HG03103 (cell line): Measurements from ENCODE around the gene BDKRB2.

ENCODE experiments used
- ATAC-seq: cut with Tn5 transposase; IDR thresholded peaks from one replicate; pipeline ENCODE4 v1.9.1; 2021; ENCODE audit warnings: low read depth; ENCODE audit not compliant: unreplicated experiment

BDKRB2 gene

GRCh38 chr14:96267336-96267735 lies 62.7 kb downstream of the BDKRB2 start:
- ATAC-seq = no peak

GRCh38 chr14:96267916-96268315 lies 63.3 kb downstream of the BDKRB2 start:
- no peak for ATAC-seq

- no peak for ATAC-seq
Observed at GRCh38 chr14:96268431-96269358, 64.1 kb downstream of the BDKRB2 start.

GRCh38 chr14:96269359-96269710 lies 64.7 kb downstream of the BDKRB2 start:
- no peak for ATAC-seq

GRCh38 chr14:96270565-96271420 lies 66.2 kb downstream of the BDKRB2 start:
- no peak for ATAC-seq

GRCh38 chr14:96271421-96271762 lies 66.8 kb downstream of the BDKRB2 start:
- ATAC-seq = no peak

GRCh38 chr14:96272777-96273473 lies 68.3 kb downstream of the BDKRB2 start:
- ATAC-seq = no peak

- no peak for ATAC-seq
Observed at GRCh38 chr14:96273629-96274028, 69.0 kb downstream of the BDKRB2 start.

GRCh38 chr14:96274122-96274521 lies 69.5 kb downstream of the BDKRB2 start:
- ATAC-seq = no peak

GRCh38 chr14:96274543-96274942 lies 69.9 kb downstream of the BDKRB2 start:
- no peak for ATAC-seq

GRCh38 chr14:96275177-96276112 lies 70.8 kb downstream of the BDKRB2 start:
- no peak for ATAC-seq

- no peak for ATAC-seq
Observed at GRCh38 chr14:96277890-96278289, 73.3 kb downstream of the BDKRB2 start.

GRCh38 chr14:96279564-96279963 lies 74.9 kb downstream of the BDKRB2 start:
- no peak for ATAC-seq

GRCh38 chr14:96280104-96280503 lies 75.5 kb downstream of the BDKRB2 start:
- no peak for ATAC-seq

- ATAC-seq = no peak
Observed at GRCh38 chr14:96281486-96281885, 76.8 kb downstream of the BDKRB2 start.

- ATAC-seq = no peak
Observed at GRCh38 chr14:96284008-96284407, 79.4 kb downstream of the BDKRB2 start.

GRCh38 chr14:96284430-96284829 lies 79.8 kb downstream of the BDKRB2 start:
- no peak for ATAC-seq

GRCh38 chr14:96285667-96286066 lies 81.0 kb downstream of the BDKRB2 start:
- ATAC-seq = no peak

- no peak for ATAC-seq
Observed at GRCh38 chr14:96286251-96286650, 81.6 kb downstream of the BDKRB2 start.

- ATAC-seq = no peak
Observed at GRCh38 chr14:96287856-96288255, 83.2 kb downstream of the BDKRB2 start.
